HUES48 (cell line): Measurements from ENCODE around the gene CLBA1.
A peak's percentile ranks its signal among the peaks of the same experiment; 100 is the strongest.

Experiments
- H3K27ac ChIP-seq: one replicate; pipeline ENCODE4 v1.7.0; 2013; ENCODE audit warnings: low read depth, low read length, inconsistent platforms
- H3K27me3 ChIP-seq: 2 replicates; pipeline ENCODE4 v1.6.1; 2013; ENCODE audit warnings: mild to moderate bottlenecking, low read length; ENCODE audit not compliant: control insufficient read depth, insufficient read depth
- H3K36me3 ChIP-seq: 2 replicates; pipeline ENCODE4 v1.6.1; 2013; ENCODE audit warnings: low read length; ENCODE audit not compliant: control insufficient read depth, insufficient read depth
- H3K4me1 ChIP-seq: 2 replicates; pipeline ENCODE4 v1.6.1; 2013; ENCODE audit warnings: mild to moderate bottlenecking, low read length; ENCODE audit not compliant: control insufficient read depth, insufficient read depth
- H3K4me3 ChIP-seq: 2 replicates; pipeline ENCODE4 v1.5.1; 2013; ENCODE audit warnings: mild to moderate bottlenecking, low read depth, low read length
- H3K9ac ChIP-seq: 2 replicates; pipeline ENCODE4 v1.6.1; 2013; ENCODE audit warnings: mild to moderate bottlenecking, low read depth, low read length, moderate library complexity
- H3K9me3 ChIP-seq: 2 replicates; pipeline ENCODE4 v1.6.1; 2013; ENCODE audit warnings: low read length; ENCODE audit not compliant: control insufficient read depth, insufficient read depth

Gene CLBA1

GRCh38 chr14:104964546-104964945 lies 21.0 kb upstream of the CLBA1 start:
- H3K4me3 ChIP-seq = no peak overlapping the region
- H3K4me1 ChIP-seq = peaks cover 16% of the 10 kb centered on the region
- no peak overlapping the region for H3K9ac ChIP-seq
- H3K27me3 ChIP-seq = peaks cover 4% of the 10 kb centered on the region; the same call in 1 of the 2 replicates
- H3K36me3 ChIP-seq = no peaks in the 10 kb centered on the region
- no peaks in the 10 kb centered on the region for H3K9me3 ChIP-seq
- no peak overlapping the region for H3K27ac ChIP-seq

- no peak overlapping the region for H3K27ac ChIP-seq
- H3K27me3 ChIP-seq = peaks cover 4% of the 10 kb centered on the region; the same call in 1 of the 2 replicates
- H3K9me3 ChIP-seq = no peaks in the 10 kb centered on the region
- peaks cover 16% of the 10 kb centered on the region for H3K4me1 ChIP-seq
- no peak overlapping the region for H3K9ac ChIP-seq
- no peak overlapping the region for H3K4me3 ChIP-seq
- no peaks in the 10 kb centered on the region for H3K36me3 ChIP-seq
These were observed 19.9 kb upstream of the CLBA1 start for GRCh38 chr14:104965561-104966231.

DNA sequence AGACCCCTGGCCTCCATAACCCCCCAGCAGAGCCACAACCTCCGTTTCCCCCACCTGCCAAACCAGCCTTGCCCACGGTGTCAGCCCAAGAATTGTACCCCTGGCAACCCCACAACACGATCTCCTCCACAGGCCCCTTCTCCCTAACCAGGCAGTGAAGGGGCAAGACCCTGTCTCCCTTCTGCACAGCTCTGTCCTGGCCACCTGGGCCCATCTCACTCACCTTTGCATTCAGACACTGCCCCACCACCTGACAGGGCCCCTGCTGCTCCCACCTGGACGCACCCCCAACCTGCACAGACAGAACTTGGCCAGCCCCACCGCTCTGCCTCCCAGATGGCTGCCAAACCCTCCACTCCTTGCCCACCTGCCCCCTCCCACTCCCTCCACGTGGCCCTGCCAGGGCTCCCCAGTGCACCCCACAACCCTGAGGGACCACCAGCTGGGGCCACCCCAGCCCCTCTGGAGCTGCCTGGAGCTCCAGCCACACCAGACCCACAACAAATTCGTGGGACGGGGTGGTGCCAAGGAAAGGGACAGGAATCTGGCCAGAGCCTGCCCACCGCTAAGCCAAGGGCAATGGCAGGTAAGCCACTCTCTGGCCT lies 19.2 kb upstream of the CLBA1 start:
- H3K4me1 ChIP-seq = peaks cover 16% of the 10 kb centered on the region
- H3K9ac ChIP-seq = no peak overlapping the region
- H3K9me3 ChIP-seq = no peaks in the 10 kb centered on the region
- H3K27ac ChIP-seq = no peak overlapping the region
- H3K36me3 ChIP-seq = no peaks in the 10 kb centered on the region
- H3K4me3 ChIP-seq = no peak overlapping the region
- H3K27me3 ChIP-seq = peaks cover 4% of the 10 kb centered on the region; the same call in 1 of the 2 replicates

GRCh38 chr14:104966981-104967385 lies 18.6 kb upstream of the CLBA1 start:
- H3K9ac ChIP-seq = no peak overlapping the region
- H3K27ac ChIP-seq = no peak overlapping the region
- peak overlapping the region; percentile 54; the same call in 1 of the 2 replicates for H3K4me3 ChIP-seq

DNA sequence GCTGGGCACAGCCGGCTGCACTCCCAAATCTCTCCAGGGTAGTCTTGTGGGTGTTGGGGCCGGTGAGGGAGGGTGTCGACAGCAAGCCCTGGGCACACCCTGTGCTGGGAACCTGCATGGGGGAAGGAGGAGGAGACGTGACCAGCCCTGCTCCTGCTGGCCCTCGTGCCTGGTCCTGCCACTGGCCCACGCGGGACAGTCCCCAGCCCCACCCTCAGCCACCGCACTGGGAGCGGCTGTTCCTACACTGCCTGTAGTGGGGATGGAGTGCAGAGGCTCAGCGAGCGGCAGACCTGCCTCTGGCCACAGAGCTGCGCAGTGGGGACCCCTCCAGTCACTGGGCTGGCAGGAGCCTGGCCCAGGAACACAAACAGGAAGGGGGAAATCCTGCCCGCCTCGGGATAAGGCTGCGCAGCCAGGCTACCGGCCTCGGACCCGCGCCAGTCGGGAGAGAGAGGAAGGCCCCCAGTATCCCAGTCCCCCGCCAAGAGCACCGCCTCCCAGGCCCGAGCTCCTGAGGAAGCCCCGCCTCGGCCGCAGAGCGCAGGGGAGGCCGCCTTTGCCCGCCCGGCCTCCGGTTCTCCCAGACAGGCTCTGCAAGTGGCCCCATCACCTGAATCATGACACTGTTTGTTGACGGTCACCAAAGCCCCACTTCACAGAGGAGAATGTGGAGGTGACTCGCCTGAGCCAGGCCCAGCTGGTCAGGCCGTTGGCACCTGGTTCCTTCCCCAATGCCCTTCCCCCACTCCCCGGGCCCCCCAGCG lies 18.0 kb upstream of the CLBA1 start:
- peaks cover 16% of the 10 kb centered on the region for H3K4me1 ChIP-seq
- H3K27ac ChIP-seq = peak overlapping the region; percentile 22
- peaks cover 4% of the 10 kb centered on the region; the same call in 1 of the 2 replicates for H3K27me3 ChIP-seq
- no peaks in the 10 kb centered on the region for H3K9me3 ChIP-seq
- no peaks in the 10 kb centered on the region for H3K36me3 ChIP-seq
- no peak overlapping the region for H3K9ac ChIP-seq
- H3K4me3 ChIP-seq = peak overlapping the region; percentile 54

More at GRCh38 chr14:104966981-104967385, 18.6 kb upstream of the CLBA1 start:
- peaks cover 4% of the 10 kb centered on the region; the same call in 1 of the 2 replicates for H3K27me3 ChIP-seq
- H3K9me3 ChIP-seq = no peaks in the 10 kb centered on the region
- no peaks in the 10 kb centered on the region for H3K36me3 ChIP-seq
- H3K4me1 ChIP-seq = peaks cover 16% of the 10 kb centered on the region

GRCh38 chr14:104968153-104968527 lies 17.4 kb upstream of the CLBA1 start:
- Histone ChIP-seq H3K4me1 (peaks cover 16% of the 10 kb centered on the region), H3K4me3 (peak overlapping the region; percentile 54), H3K27me3 (peaks cover 4% of the 10 kb centered on the region; the same call in 1 of the 2 replicates), H3K36me3 (no peaks in the 10 kb centered on the region), H3K27ac (no peak overlapping the region), H3K9me3 (no peaks in the 10 kb centered on the region), H3K9ac (no peak overlapping the region)

- Histone ChIP-seq H3K27me3 (peaks cover 4% of the 10 kb centered on the region; the same call in 1 of the 2 replicates), H3K4me1 (peaks cover 16% of the 10 kb centered on the region), H3K27ac (no peak overlapping the region), H3K9me3 (no peaks in the 10 kb centered on the region), H3K4me3 (peak overlapping the region; percentile 54; the same call in 1 of the 2 replicates), H3K9ac (no peak overlapping the region), H3K36me3 (no peaks in the 10 kb centered on the region)
These were observed 16.8 kb upstream of the CLBA1 start for GRCh38 chr14:104968541-104969401.

- H3K27ac ChIP-seq = no peak overlapping the region
- no peaks in the 10 kb centered on the region for H3K36me3 ChIP-seq
- H3K9ac ChIP-seq = no peak overlapping the region
- H3K9me3 ChIP-seq = no peaks in the 10 kb centered on the region
- H3K4me3 ChIP-seq = no peak overlapping the region
- H3K27me3 ChIP-seq = peaks cover 4% of the 10 kb centered on the region; the same call in 1 of the 2 replicates
- H3K4me1 ChIP-seq = peaks cover 16% of the 10 kb centered on the region
These were observed 15.8 kb upstream of the CLBA1 start for GRCh38 chr14:104969741-104970230.

DNA sequence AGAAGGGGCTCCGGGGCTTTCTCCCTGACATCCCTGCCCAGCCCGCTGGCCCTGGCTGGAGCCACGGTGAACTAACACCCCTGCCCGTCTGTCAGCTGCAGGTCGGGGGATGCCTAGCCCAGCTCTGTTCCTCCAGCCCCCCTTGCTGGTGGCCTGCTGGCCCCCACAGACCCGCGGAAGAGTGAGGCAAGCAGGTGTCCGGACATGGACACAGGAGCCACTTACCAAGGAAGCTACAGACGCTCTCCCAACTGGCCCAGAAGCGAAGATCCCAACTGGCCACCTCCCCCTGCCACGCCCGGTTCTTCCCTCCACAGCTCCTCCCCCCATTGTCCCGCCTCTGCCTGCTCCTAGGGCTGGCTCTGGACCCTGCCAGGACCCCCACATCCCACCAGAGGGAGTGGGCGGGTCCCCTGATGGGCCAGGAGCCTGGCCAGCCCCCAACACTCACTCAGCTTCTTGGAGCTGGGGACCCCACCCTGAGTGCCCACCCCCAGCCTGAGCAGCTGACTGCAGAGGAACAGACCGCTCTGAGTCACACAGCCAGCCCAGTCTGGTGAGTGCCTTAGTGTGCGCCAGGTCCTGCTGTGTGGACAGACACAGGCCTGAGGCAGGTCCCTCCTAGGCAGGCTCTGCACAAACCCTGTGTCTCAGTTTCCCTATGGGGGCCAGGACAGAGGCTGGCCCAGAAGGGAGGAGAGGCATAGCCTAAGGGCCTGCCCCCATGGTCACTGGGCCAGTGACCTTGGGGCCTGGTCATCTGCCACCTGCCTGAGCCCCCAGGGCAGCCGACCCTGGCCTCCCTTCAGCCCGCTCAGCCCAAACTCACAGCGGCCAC lies 15.1 kb upstream of the CLBA1 start:
- H3K4me1 ChIP-seq = peaks cover 16% of the 10 kb centered on the region
- H3K9ac ChIP-seq = no peak overlapping the region
- no peaks in the 10 kb centered on the region for H3K9me3 ChIP-seq
- H3K27ac ChIP-seq = no peak overlapping the region
- no peak overlapping the region for H3K4me3 ChIP-seq
- no peaks in the 10 kb centered on the region for H3K36me3 ChIP-seq
- H3K27me3 ChIP-seq = peaks cover 4% of the 10 kb centered on the region
